H1 (cell line): Measurements from ENCODE around the gene XYLB. TPM values are rescaled to one million over a fixed set of nuclear protein-coding genes. Genes with fewer than 3 reads are reported as not detected.

ENCODE experiments used
- CTCF ChIA-PET: fragments of 300-600 bp; sonication (Branson Sonifier 250); formaldehyde crosslinking; loops from one replicate; lab custom pipeline; 2021; ENCODE audit not compliant: partially characterized antibody; lab: Charles Lee
- POLR2A ChIA-PET: fragments of 300-600 bp; sonication (Branson Sonifier 250); formaldehyde crosslinking; loops from one replicate; lab custom pipeline; 2021; ENCODE audit warnings: inconsistent platforms; ENCODE audit not compliant: partially characterized antibody; lab: Charles Lee
- DNase-seq, 2 experiments: peaks; one replicate each; pipeline versions ENCODE4 v3.0.0 to v3.0.0-alpha.2; 2010 to 2022; ENCODE audit warnings: low spot score in 2 of 2, low read depth in 1 of 2, mixed read lengths in 1 of 2
- FAIRE-seq: peaks from 2 replicates; lab custom pipeline; 2011; peaks lifted over from hg19 to GRCh38; lab: Jason Lieb, UNC
- H2AFZ ChIP-seq: 2 replicates; pipeline ENCODE4 v1.8.1; 2012; ENCODE audit warnings: low read length, inconsistent platforms
- H2AK5ac ChIP-seq: 2 replicates; pipeline ENCODE4 v1.6.1; 2013; ENCODE audit warnings: low read depth, low read length
- H2BK120ac ChIP-seq: replicated peaks from 2 replicates; pipeline ENCODE3; 2013; ENCODE audit warnings: low read depth, low read length, inconsistent platforms
- H2BK12ac ChIP-seq: 2 replicates; pipeline ENCODE4 v1.6.1; 2013; ENCODE audit warnings: low read depth, low read length
- H2BK15ac ChIP-seq: 2 replicates; pipeline ENCODE4 v1.6.1; 2013; ENCODE audit warnings: low read length
- H2BK20ac ChIP-seq: 2 replicates; pipeline ENCODE4 v1.6.1; 2013; ENCODE audit warnings: low read length
- H2BK5ac ChIP-seq: 2 replicates; pipeline ENCODE4 v1.6.1; 2013; ENCODE audit warnings: low read depth, low read length
- H3K14ac ChIP-seq: 2 replicates; pipeline ENCODE4 v1.6.1; 2013; ENCODE audit warnings: inconsistent platforms; ENCODE audit not compliant: insufficient read length
- H3K18ac ChIP-seq: 2 replicates; pipeline ENCODE4 v1.6.1; 2013; ENCODE audit warnings: low read length; ENCODE audit errors: extremely low read depth
- H3K23ac ChIP-seq: 2 replicates; pipeline ENCODE4 v1.6.1; 2013; ENCODE audit warnings: inconsistent platforms; ENCODE audit not compliant: insufficient read length
- H3K23me2 ChIP-seq: 2 replicates; pipeline ENCODE4 v1.6.1; 2013; ENCODE audit warnings: low read depth, low read length
- H3K27ac ChIP-seq: 2 replicates; pipeline ENCODE4 v1.6.1; 2011; ENCODE audit warnings: low read depth, low read length, inconsistent platforms
- H3K27me3 ChIP-seq, 4 experiments: replicated peaks in 1 of 4; 1 replicate in 1 of 4; 2 replicates in 3 of 4; pipeline versions ENCODE4 v1.6.1 to v1.8.1; 2011 to 2013; ENCODE audit warnings: low read length in 3 of 4, mild to moderate bottlenecking in 3 of 4, inconsistent platforms in 2 of 4, mixed read lengths in 2 of 4, moderate library complexity in 1 of 4; ENCODE audit not compliant: control insufficient read depth in 3 of 4, insufficient read depth in 3 of 4; ENCODE audit errors: extremely low read depth in 1 of 4
- H3K36me3 ChIP-seq, 4 experiments: 2 replicates each; pipeline versions ENCODE4 v1.6.1 to v1.8.1; 2011 to 2013; ENCODE audit warnings: mild to moderate bottlenecking in 4 of 4, low read length in 3 of 4, moderate library complexity in 2 of 4, control low read depth in 1 of 4, inconsistent platforms in 1 of 4; ENCODE audit not compliant: insufficient read depth in 4 of 4, control insufficient read depth in 2 of 4
- H3K4ac ChIP-seq: replicated peaks from 2 replicates; pipeline ENCODE3; 2013; ENCODE audit warnings: low read length, low read depth, mixed read lengths, inconsistent platforms; ENCODE audit not compliant: insufficient read length
- H3K4me1 ChIP-seq, 4 experiments: replicated peaks in 1 of 4; 1 replicate in 1 of 4; 2 replicates in 3 of 4; pipeline versions ENCODE4 v1.6.1 to v1.8.1; 2011 to 2013; ENCODE audit warnings: low read length in 3 of 4, inconsistent platforms in 2 of 4, mixed read lengths in 1 of 4; ENCODE audit not compliant: insufficient read depth in 4 of 4, control insufficient read depth in 3 of 4
- H3K4me2 ChIP-seq, 2 experiments: 2 replicates each; pipeline versions ENCODE4 v1.6.1 to v1.8.1; 2011 to 2013; ENCODE audit warnings: low read depth in 2 of 2, low read length in 2 of 2, control low read depth in 1 of 2, inconsistent platforms in 1 of 2, mild to moderate bottlenecking in 1 of 2; ENCODE audit not compliant: insufficient read depth in 1 of 2
- H3K4me3 ChIP-seq, 4 experiments: fragments of 200-600, 300-600 bp in 1 of 4; sonication (generic), shearing (Covaris generic), sonication (Bioruptor Twin) in 1 of 4; 2 replicates each; pipeline versions ENCODE4 v1.5.1 to v1.8.1; 2011 to 2016; ENCODE audit warnings: low read length in 4 of 4, low read depth in 3 of 4, control low read depth in 2 of 4, inconsistent platforms in 2 of 4, mild to moderate bottlenecking in 2 of 4, mixed read lengths in 1 of 4, moderate library complexity in 1 of 4; ENCODE audit not compliant: insufficient read depth in 2 of 4; ENCODE audit errors: extremely low read depth in 1 of 4
- H3K56ac ChIP-seq: replicated peaks from 2 replicates; pipeline ENCODE3; 2013; ENCODE audit warnings: low read depth, mild to moderate bottlenecking, mixed read lengths, low read length, inconsistent platforms; ENCODE audit not compliant: insufficient read length
- H3K79me1 ChIP-seq: 2 replicates; pipeline ENCODE4 v1.6.1; 2013; ENCODE audit warnings: low read depth, low read length, control low read depth
- H3K79me2 ChIP-seq, 2 experiments: 2 replicates each; pipeline versions ENCODE4 v1.6.1 to v1.8.1; 2012 to 2013; ENCODE audit warnings: low read length in 2 of 2, mild to moderate bottlenecking in 2 of 2, inconsistent platforms in 1 of 2; ENCODE audit not compliant: insufficient read depth in 2 of 2, control insufficient read depth in 1 of 2
- H3K9ac ChIP-seq, 4 experiments: replicated peaks in 1 of 4; 1 replicate in 1 of 4; 2 replicates in 3 of 4; pipeline versions ENCODE4 v1.6.1 to v1.8.1; 2011 to 2013; ENCODE audit warnings: low read depth in 3 of 4, low read length in 3 of 4, control low read depth in 2 of 4, mild to moderate bottlenecking in 2 of 4, moderate library complexity in 2 of 4, inconsistent platforms in 1 of 4; ENCODE audit errors: extremely low read depth in 1 of 4
- H3K9me3 ChIP-seq, 2 experiments: 2 replicates each; pipeline versions ENCODE4 v1.6.1 to v1.8.1; 2012 to 2013; ENCODE audit warnings: mild to moderate bottlenecking in 2 of 2, moderate library complexity in 2 of 2, control low read depth in 1 of 2, inconsistent platforms in 1 of 2, low read depth in 1 of 2, low read length in 1 of 2, mixed read lengths in 1 of 2; ENCODE audit not compliant: insufficient read depth in 2 of 2
- H4K20me1 ChIP-seq, 2 experiments: replicated peaks in 1 of 2; 2 replicates each; pipeline versions ENCODE3 to v1.8.1; 2011 to 2013; ENCODE audit warnings: inconsistent platforms in 2 of 2, low read length in 2 of 2, mild to moderate bottlenecking in 1 of 2; ENCODE audit not compliant: insufficient read depth in 2 of 2, control insufficient read depth in 1 of 2
- H4K5ac ChIP-seq: 2 replicates; pipeline ENCODE4 v1.6.1; 2013; ENCODE audit warnings: low read length, low read depth, mixed read lengths, inconsistent platforms; ENCODE audit not compliant: insufficient read length
- H4K8ac ChIP-seq: 2 replicates; pipeline ENCODE4 v1.8.0; 2013; ENCODE audit warnings: mild to moderate bottlenecking, moderate library complexity, low read length, inconsistent platforms; ENCODE audit not compliant: insufficient read depth; ENCODE audit errors: extremely low read depth
- H4K91ac ChIP-seq: replicated peaks from 2 replicates; pipeline ENCODE3; 2013; ENCODE audit warnings: low read length, mixed read lengths, inconsistent platforms; ENCODE audit not compliant: insufficient read length
- ASH2L ChIP-seq: fragments of 200-600, 300-600 bp; sonication (generic); IDR thresholded peaks from one replicate; pipeline ENCODE4 v1.7.1; 2017; ENCODE audit warnings: low read length
- BACH1 ChIP-seq: IDR thresholded peaks from 2 replicates; pipeline ENCODE4 v1.6.1; 2012; ENCODE audit warnings: low read length, improper control_type of control experiment
- CBX5 ChIP-seq: fragments of 300-800, 300-1000 bp; sonication (generic); IDR thresholded peaks from 2 replicates; pipeline ENCODE4 v1.7.1; 2016; ENCODE audit warnings: antibody characterized with exemption, low read length, low read depth
- CBX8 ChIP-seq: fragments of 300-800, 300-1000 bp; sonication (generic); IDR thresholded peaks from 2 replicates; pipeline ENCODE4 v1.7.1; 2016; ENCODE audit warnings: low read depth, low read length, borderline replicate concordance
- CHD1 ChIP-seq: IDR thresholded peaks from 2 replicates; pipeline ENCODE4 v1.6.1; 2012; ENCODE audit warnings: low read depth, low read length, improper control_type of control experiment
- EGR1 ChIP-seq: IDR thresholded peaks from 2 replicates; pipeline ENCODE4 v1.6.1; 2011; ENCODE audit warnings: low read depth, low read length, borderline replicate concordance
- HDAC2 ChIP-seq, 2 experiments: fragments of 300-600 bp in 1 of 2; sonication (generic) in 1 of 2; IDR thresholded peaks; 2 replicates each; pipeline ENCODE4 v1.6.1; 2011 to 2012; ENCODE audit warnings: low read depth in 2 of 2, low read length in 2 of 2, mild to moderate bottlenecking in 2 of 2, moderate library complexity in 2 of 2, borderline replicate concordance in 1 of 2, inconsistent platforms in 1 of 2
- PHF8 ChIP-seq: fragments of 200-600 bp; sonication (generic); conservative IDR thresholded peaks from 2 replicates; pipeline ENCODE4 v1.7.1; 2012; ENCODE audit warnings: low read depth, mild to moderate bottlenecking, inconsistent platforms, low read length, moderate library complexity
- RXRA ChIP-seq: IDR thresholded peaks from 2 replicates; pipeline ENCODE4 v1.6.1; 2011; ENCODE audit warnings: low read depth, mild to moderate bottlenecking, low read length, moderate library complexity; ENCODE audit not compliant: insufficient read depth
- SP1 ChIP-seq: IDR thresholded peaks from 2 replicates; pipeline ENCODE4 v1.6.1; 2011; ENCODE audit warnings: low read depth, low read length
- SP2 ChIP-seq: IDR thresholded peaks from 2 replicates; pipeline ENCODE4 v1.6.1; 2012; ENCODE audit warnings: mild to moderate bottlenecking, low read length, inconsistent platforms
- SP4 ChIP-seq: IDR thresholded peaks from 2 replicates; pipeline ENCODE4 v1.6.1; 2012; ENCODE audit warnings: low read length, inconsistent platforms
- SUZ12 ChIP-seq: fragments of 200-600 bp; sonication (generic); IDR thresholded peaks from 2 replicates; pipeline ENCODE4 v1.6.1; 2012; ENCODE audit warnings: mild to moderate bottlenecking, inconsistent platforms, low read length, moderate library complexity, mixed read lengths
- ZNF274 ChIP-seq: IDR thresholded peaks from 2 replicates; pipeline ENCODE4 v1.7.0; 2012; ENCODE audit warnings: low read length, borderline replicate concordance; ENCODE audit errors: extremely low read depth
- WGBS, 2 experiments: shearing (Covaris generic) in 1 of 2; methylation state at CpG; one replicate each; pipeline versions ENCODE4 v1.1.6 to v1.1.7; 2013 to 2015; ENCODE audit warnings: low lambda C conversion rate in 2 of 2, mixed read lengths in 2 of 2, inconsistent platforms in 1 of 2, low coverage in 1 of 2, missing lambda C conversion rate in 1 of 2; ENCODE audit not compliant: insufficient replicate concordance in 2 of 2, insufficient coverage in 1 of 2, insufficient read length in 1 of 2; ENCODE audit errors: extremely low coverage in 1 of 2, missing lambda C conversion rate in 1 of 2; 5-methylcytosine and 5-hydroxymethylcytosine counted together
- polyA plus RNA-seq, 7 experiments: library from polyadenylated mRNA; depleted of rRNA in 3 of 7; stranded (reverse) in 5 of 7; unstranded in 2 of 7; fragments of >200 nt in 5 of 7; fragments of 200-250 nt in 2 of 7; gene quantifications; 1 replicate in 5 of 7; 2 replicates in 1 of 7; 4 replicates in 1 of 7; pipeline versions ENCODE4 v1.2.1 to v1.2.3, GENCODE V29; 2011 to 2013; ENCODE audit warnings: missing spikeins in 2 of 7, mixed read lengths in 2 of 7
- total RNA-seq: library from RNA; stranded (reverse); fragmentation: NEBNext Ultra II Directional; extraction: Animal tissue kit (Norgen Biotek cat#: 25700); gene quantifications from 2 replicates; pipeline ENCODE4 v1.2.1, GENCODE V29; 2021

The XYLB gene
- total and polyA plus RNA-seq, 2 of the 8 experiments (the other 6 are each of a cell fraction or from before 2014, with no cell fraction given) = 1.7 to 5.5 TPM

- CTCF ChIA-PET = interaction anchor here (0.7 to 1.6 kb wide), 2 partner anchors 34 to 100 kb away, joined by 3 to 4 read pairs; partner anchors contain the start of gene XYLB
- H3K36me3 ChIP-seq = no peaks in the 10 kb centered on the region; a peak in 1 of 8 replicates
- H3K4me3 ChIP-seq = no peak overlapping the region
- no peak overlapping the region for H3K27ac ChIP-seq
- FAIRE-seq (no peak), DNase-seq (no peak)
- H4K20me1 ChIP-seq = no peaks in the 10 kb centered on the region
- POLR2A ChIA-PET = interaction anchor here (1.4 to 1.6 kb wide), 2 partner anchors 10 to 12 kb away, joined by 3 to 4 read pairs; no protein-coding TSS in a partner anchor
- H2BK20ac ChIP-seq = no peak overlapping the region
- no peak overlapping the region for H3K4me2 ChIP-seq
- H3K23me2 ChIP-seq = no peaks in the 10 kb centered on the region
- H3K14ac ChIP-seq = no peak overlapping the region
- H4K5ac ChIP-seq = no peak overlapping the region
- H3K56ac ChIP-seq = no peak overlapping the region
- H4K8ac ChIP-seq = no peak overlapping the region
- H4K91ac ChIP-seq = no peak overlapping the region
- no peak overlapping the region for H3K9ac ChIP-seq
- no peak overlapping the region for H3K18ac ChIP-seq
- H2BK12ac ChIP-seq = no peak overlapping the region
- no peaks in the 10 kb centered on the region for H3K79me2 ChIP-seq
- no peak overlapping the region for H2AK5ac ChIP-seq
- no peak overlapping the region for H2BK5ac ChIP-seq
- H3K23ac ChIP-seq = no peak overlapping the region
- no peaks in the 10 kb centered on the region for H3K79me1 ChIP-seq
- H3K4ac ChIP-seq = no peak overlapping the region
- H2AFZ ChIP-seq = no peak overlapping the region
- 97% methylated on average over 2 of the region's 2 CpGs; no CpG with 5 or more reads in 1 of the 2 experiments for WGBS, 2 experiments
- no peak overlapping the region for H2BK120ac ChIP-seq
- no peaks in the 10 kb centered on the region for H3K4me1 ChIP-seq
- H2BK15ac ChIP-seq = no peak overlapping the region
- H3K9me3 ChIP-seq = 0 out of 4 replicates have a peak, but pooled peaks cover 0 to 5% of the 10 kb centered on the region in 2 experiments
- H3K27me3 ChIP-seq = no peaks in the 10 kb centered on the region
- TF ChIP-seq SUZ12 = no peak
- no peak for TF ChIP-seq SP2
- TF ChIP-seq CBX8 = no peak
- no peak for TF ChIP-seq SP4
- no peak for TF ChIP-seq BACH1
- TF ChIP-seq ZNF274 = no peak
- no peak for TF ChIP-seq CBX5
- TF ChIP-seq CHD1 = no peak
- TF ChIP-seq ASH2L = no peak
- TF ChIP-seq EGR1 = no peak
- TF ChIP-seq RXRA = no peak
- TF ChIP-seq HDAC2 (IDR thresholded peaks at IDR 0.05; ENCODE audit: borderline replicate concordance in 1 of 2, low read depth in 2 of 2, low read length in 2 of 2) = no peak
- TF ChIP-seq PHF8 = no peak
- no peak for TF ChIP-seq SP1
Observed at GRCh38 chr3:38446085-38446686, 99.6 kb downstream of the XYLB start.
